ENCODE data around the gene FARSA. TPM values are rescaled to one million over a fixed set of nuclear protein-coding genes. Genes with fewer than 3 reads are reported as not detected.
A peak's percentile ranks its signal among the peaks of the same experiment; 100 is the strongest.

The FARSA gene
- total and polyA plus RNA-seq, 2 of the 13 experiments (the other 11 are each of a cell fraction or from before 2014, with no cell fraction given): 25.9 to 72.0 TPM

DNA sequence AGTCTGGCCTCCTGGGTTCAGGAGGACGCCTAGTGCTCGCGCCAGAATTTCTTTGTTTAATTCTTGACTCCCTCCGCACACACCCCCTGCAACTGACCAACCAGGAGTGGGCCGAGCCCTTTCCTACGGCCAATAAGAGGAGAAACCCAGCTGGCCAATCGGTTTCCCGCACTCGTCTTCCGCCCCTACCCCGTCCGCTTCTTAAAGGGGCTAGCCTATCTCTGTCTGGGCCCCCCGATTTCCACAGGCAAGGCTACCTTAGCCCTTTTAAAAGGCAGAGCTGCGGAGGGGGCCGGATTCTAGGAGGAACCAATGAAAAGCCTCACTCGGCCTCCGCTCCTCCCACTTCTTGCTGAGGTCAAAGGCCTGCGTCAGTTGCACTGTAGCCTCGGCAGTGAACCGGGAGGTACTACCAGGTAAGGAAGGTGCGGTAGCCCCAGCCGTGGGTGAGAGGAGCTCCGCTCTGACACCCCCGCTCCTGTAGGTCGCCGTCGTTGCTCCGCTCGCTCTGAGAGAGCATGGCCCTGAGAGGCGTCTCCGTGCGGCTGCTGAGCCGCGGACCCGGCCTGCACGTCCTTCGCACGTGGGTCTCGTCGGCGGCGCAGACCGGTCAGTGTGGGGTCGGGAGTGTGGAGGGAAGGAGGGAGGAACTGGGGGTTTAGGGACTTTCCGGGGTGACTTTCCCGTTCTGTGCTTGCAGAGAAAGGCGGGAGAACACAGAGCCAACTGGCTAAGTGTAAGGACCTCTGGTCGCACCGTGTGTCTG, 42.5 kb downstream of the FARSA start, which contains the start of gene GCDH (continued):
- TF ChIP-seq, protein P1, sequence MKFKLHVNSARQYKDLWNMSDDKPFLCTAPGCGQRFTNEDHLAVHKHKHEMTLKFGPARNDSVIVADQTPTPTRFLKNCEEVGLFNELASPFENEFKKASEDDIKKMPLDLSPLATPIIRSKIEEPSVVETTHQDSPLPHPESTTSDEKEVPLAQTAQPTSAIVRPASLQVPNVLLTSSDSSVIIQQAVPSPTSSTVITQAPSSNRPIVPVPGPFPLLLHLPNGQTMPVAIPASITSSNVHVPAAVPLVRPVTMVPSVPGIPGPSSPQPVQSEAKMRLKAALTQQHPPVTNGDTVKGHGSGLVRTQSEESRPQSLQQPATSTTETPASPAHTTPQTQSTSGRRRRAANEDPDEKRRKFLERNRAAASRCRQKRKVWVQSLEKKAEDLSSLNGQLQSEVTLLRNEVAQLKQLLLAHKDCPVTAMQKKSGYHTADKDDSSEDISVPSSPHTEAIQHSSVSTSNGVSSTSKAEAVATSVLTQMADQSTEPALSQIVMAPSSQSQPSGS (CRISPR knock-in tag; IDR thresholded peaks at IDR 0.05): no peak
- TF ChIP-seq SIN3A (IDR thresholded peaks at IDR 0.05; ENCODE audit: borderline replicate concordance, low read depth, low read length) (peak; percentile 76), SOX6 (IDR thresholded peaks at IDR 0.05) (no peak), SOX6 (CRISPR knock-in tag; IDR thresholded peaks at IDR 0.05) (peak; percentile 63), ZNF749 (CRISPR knock-in tag; IDR thresholded peaks at IDR 0.05; ENCODE audit: borderline replicate concordance) (peak; percentile 20; the same call in 1 of the 2 replicates), PCBP2 (optimal IDR thresholded peaks at IDR 0.05; ENCODE audit: low read depth, low read length, poor library complexity, severe bottlenecking) (peak; percentile 54), CHD4 (IDR thresholded peaks at IDR 0.05; ENCODE audit: borderline replicate concordance, low read length) (no peak), FOXC1 (CRISPR knock-in tag; IDR thresholded peaks at IDR 0.05; ENCODE audit: borderline replicate concordance) (peak; percentile 67; the same call in 1 of the 2 replicates), CHCHD3 (CRISPR knock-in tag; IDR thresholded peaks at IDR 0.05) (no peak), ZNF629 (CRISPR knock-in tag; conservative IDR thresholded peaks at IDR 0.05) (no peak), SNAI1 (CRISPR knock-in tag; IDR thresholded peaks at IDR 0.05; ENCODE audit: borderline replicate concordance) (0 out of 2 replicates have a peak, but pooled peaks have one; percentile 60), TAF1 (CRISPR knock-in tag; IDR thresholded peaks at IDR 0.05) (peak; percentile 85), MED13 (CRISPR knock-in tag; IDR thresholded peaks at IDR 0.05) (no peak), RXRB (CRISPR knock-in tag; IDR thresholded peaks at IDR 0.05; ENCODE audit: borderline replicate concordance) (peak; percentile 17; the same call in 1 of the 2 replicates), ZNF788 (CRISPR knock-in tag; IDR thresholded peaks at IDR 0.05; ENCODE audit: borderline replicate concordance) (peak; percentile 66; the same call in 1 of the 2 replicates), ZSCAN22 (CRISPR knock-in tag; IDR thresholded peaks at IDR 0.05) (no peak), SRY (CRISPR knock-in tag; IDR thresholded peaks at IDR 0.05) (0 out of 2 replicates have a peak, but pooled peaks have one; percentile 50), HES4 (CRISPR knock-in tag; IDR thresholded peaks at IDR 0.05; ENCODE audit: borderline replicate concordance) (peak; percentile 67; the same call in 1 of the 2 replicates), MAZ (IDR thresholded peaks at IDR 0.05; ENCODE audit: borderline replicate concordance, low read depth, low read length) (peak; percentile 99), MAZ (CRISPR knock-in tag; IDR thresholded peaks at IDR 0.05; ENCODE audit: low read depth) (peak; percentile 96), ZFP41 (CRISPR knock-in tag; IDR thresholded peaks at IDR 0.05; ENCODE audit: borderline replicate concordance) (peak; percentile 75; the same call in 1 of the 2 replicates)
- TF ChIP-seq, protein P2, sequence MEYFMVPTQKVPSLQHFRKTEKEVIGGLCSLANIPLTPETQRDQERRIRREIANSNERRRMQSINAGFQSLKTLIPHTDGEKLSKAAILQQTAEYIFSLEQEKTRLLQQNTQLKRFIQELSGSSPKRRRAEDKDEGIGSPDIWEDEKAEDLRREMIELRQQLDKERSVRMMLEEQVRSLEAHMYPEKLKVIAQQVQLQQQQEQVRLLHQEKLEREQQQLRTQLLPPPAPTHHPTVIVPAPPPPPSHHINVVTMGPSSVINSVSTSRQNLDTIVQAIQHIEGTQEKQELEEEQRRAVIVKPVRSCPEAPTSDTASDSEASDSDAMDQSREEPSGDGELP (IDR thresholded peaks at IDR 0.05; ENCODE audit: borderline replicate concordance, low read depth): peak; percentile 37; the same call in 1 of the 2 replicates
- TF ChIP-seq, protein P3, sequence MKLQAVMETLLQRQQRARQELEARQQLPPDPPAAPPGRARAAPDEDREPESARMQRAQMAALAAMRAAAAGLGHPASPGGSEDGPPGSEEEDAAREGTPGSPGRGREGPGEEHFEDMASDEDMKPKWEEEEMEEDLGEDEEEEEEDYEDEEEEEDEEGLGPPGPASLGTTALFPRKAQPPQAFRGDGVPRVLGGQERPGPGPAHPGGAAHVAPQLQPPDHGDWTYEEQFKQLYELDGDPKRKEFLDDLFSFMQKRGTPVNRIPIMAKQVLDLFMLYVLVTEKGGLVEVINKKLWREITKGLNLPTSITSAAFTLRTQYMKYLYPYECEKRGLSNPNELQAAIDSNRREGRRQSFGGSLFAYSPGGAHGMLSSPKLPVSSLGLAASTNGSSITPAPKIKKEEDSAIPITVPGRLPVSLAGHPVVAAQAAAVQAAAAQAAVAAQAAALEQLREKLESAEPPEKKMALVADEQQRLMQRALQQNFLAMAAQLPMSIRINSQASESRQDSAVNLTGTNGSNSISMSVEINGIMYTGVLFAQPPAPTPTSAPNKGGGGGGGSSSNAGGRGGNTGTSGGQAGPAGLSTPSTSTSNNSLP (IDR thresholded peaks at IDR 0.05; ENCODE audit: low read depth, low read length): no peak
- TF ChIP-seq, protein P4, sequence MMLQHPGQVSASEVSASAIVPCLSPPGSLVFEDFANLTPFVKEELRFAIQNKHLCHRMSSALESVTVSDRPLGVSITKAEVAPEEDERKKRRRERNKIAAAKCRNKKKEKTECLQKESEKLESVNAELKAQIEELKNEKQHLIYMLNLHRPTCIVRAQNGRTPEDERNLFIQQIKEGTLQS (CRISPR knock-in tag; IDR thresholded peaks at IDR 0.05): 0 out of 2 replicates have a peak, but pooled peaks have one; percentile 27
- TF ChIP-seq, protein P5, sequence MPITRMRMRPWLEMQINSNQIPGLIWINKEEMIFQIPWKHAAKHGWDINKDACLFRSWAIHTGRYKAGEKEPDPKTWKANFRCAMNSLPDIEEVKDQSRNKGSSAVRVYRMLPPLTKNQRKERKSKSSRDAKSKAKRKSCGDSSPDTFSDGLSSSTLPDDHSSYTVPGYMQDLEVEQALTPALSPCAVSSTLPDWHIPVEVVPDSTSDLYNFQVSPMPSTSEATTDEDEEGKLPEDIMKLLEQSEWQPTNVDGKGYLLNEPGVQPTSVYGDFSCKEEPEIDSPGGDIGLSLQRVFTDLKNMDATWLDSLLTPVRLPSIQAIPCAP (CRISPR knock-in tag; IDR thresholded peaks at IDR 0.05; ENCODE audit: low read depth): no peak

All from HepG2 (cell line).